GM12864 (cell line): ENCODE measurements around the gene CLIC5.
A peak's percentile ranks its signal among the peaks of the same experiment; 100 is the strongest.
"Not testable (repeated sequence)": the region's sequence is repeated elsewhere in the genome, so short reads cannot be mapped to it uniquely, and the experiment has no call there.

ENCODE experiments used
- DNase-seq: peaks from one replicate; pipeline ENCODE4 v3.0.0-alpha.2; 2011; ENCODE audit warnings: low read depth
- H3K4me3 ChIP-seq: 2 replicates; pipeline ENCODE4 v1.5.1; 2011; ENCODE audit warnings: mild to moderate bottlenecking, low read depth, low read length, control low read depth
- TF ChIP-seq, protein P1 (sequence below): IDR thresholded peaks from 2 replicates; pipeline ENCODE4 v1.5.1; 2011; ENCODE audit warnings: low read depth, mild to moderate bottlenecking, moderate library complexity, low read length, control low read depth, inconsistent platforms; ENCODE audit errors: missing control alignments

The CLIC5 gene

DNA sequence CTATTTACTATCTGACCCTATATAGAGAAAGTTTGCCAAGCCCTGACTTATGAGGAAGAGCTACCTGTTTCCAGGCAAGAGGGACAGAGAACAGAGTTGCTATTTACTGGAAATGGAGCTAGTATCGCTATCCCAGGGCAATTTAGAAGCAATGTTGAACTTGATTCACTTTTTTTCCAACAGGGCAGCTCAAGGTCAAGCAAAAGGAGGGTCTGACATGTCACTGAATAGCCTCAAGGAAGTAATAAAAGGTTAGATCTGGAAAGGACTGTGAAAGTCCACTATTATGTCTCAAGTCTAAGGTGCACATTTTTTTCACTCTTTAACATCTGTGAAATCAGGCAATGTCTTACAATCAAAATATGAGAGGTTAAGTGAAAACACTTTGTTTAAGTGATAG, 84.4 kb downstream of the CLIC5 start:
- TF ChIP-seq, protein P1, sequence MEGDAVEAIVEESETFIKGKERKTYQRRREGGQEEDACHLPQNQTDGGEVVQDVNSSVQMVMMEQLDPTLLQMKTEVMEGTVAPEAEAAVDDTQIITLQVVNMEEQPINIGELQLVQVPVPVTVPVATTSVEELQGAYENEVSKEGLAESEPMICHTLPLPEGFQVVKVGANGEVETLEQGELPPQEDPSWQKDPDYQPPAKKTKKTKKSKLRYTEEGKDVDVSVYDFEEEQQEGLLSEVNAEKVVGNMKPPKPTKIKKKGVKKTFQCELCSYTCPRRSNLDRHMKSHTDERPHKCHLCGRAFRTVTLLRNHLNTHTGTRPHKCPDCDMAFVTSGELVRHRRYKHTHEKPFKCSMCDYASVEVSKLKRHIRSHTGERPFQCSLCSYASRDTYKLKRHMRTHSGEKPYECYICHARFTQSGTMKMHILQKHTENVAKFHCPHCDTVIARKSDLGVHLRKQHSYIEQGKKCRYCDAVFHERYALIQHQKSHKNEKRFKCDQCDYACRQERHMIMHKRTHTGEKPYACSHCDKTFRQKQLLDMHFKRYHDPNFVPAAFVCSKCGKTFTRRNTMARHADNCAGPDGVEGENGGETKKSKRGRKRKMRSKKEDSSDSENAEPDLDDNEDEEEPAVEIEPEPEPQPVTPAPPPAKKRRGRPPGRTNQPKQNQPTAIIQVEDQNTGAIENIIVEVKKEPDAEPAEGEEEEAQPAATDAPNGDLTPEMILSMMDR, result no peak
- no peak overlapping the region for H3K4me3 ChIP-seq
- DNase-seq, result no peak

DNA sequence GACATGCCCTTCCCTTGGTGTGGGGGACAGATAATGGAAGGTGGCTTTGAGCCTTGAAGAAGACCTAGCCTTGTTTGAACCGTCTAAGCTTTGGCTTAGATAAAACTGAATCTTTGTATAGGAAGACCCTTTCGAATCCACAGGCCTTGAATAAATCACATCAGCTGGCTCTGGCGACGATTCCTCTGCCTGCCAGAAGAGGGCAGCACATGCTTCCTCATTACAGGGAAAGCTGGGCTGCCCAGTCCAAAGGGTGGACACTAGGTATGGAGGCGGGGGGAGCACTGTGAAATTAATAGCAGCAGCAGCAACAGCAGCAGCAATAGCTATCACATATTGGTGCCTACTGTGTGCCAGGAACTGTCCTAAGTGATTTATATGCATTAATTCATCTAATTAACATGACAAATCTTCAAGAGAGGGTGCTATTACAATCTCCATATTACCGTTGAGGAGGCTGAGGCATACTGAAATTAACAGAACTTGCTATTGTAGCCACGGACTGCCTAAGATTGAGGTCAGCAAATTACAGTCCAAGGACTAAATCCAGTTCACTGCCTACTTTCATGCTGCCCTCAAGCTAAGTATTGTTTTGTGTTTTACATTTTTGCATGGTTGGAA, 85.1 kb downstream of the CLIC5 start:
- H3K4me3 ChIP-seq, result no peak overlapping the region
- TF ChIP-seq, protein P1, result peak; percentile 97
- no peak for DNase-seq

- no peak for DNase-seq
- no peak overlapping the region for H3K4me3 ChIP-seq
- TF ChIP-seq, protein P1, result no peak
Observed at GRCh38 chr6:45929421-45930361, 86.0 kb downstream of the CLIC5 start.

- TF ChIP-seq, protein P1, result no peak
- H3K4me3 ChIP-seq, result no peak overlapping the region
Observed at GRCh38 chr6:45928721-45929305, 86.8 kb downstream of the CLIC5 start.

DNA sequence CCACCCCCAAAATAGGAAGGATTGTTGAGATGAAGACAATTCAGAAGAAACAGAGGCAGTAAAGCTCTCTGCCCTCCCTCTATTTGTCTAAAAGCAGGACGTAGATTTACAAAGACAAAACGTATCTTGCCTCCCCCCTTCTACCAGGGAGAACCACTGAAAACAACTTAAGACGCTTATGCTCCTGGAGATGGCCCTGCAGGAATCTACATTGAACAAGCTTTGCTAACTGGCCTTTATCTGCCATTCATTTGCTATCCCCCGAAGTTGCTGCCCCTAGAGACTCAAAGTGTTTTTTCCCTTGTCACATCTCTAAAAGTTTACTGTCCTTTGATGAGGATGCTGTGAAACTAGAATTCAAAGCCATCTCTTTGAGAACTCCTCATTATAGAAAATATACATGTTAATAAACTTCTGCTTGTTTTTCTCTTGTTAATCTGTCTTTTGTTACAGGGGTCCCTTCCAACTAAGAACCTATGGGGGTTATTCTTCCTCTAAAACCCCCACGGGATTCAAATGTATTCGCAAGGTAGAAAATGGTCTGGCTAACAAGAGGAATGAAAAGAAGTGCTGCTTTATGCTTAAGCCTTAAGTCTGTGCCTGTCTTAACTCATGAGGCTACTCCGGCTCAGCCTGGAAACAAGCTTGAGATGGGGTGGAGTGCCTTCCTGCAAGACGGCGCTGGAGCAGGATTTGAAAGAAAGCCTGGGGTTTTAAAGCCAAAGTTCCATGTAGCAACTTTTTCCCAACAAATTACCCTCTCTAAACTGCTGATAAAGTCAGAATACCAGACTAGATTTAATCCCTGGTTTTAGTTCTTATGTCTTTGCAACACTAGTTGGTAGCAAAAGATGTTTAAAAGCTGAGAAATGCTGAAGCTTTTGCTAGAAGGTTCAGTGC, 88.0 kb downstream of the CLIC5 start:
- H3K4me3 ChIP-seq, result no peak overlapping the region
- TF ChIP-seq, protein P1, result no peak
- no peak for DNase-seq

More at GRCh38 chr6:45928721-45929305, 86.8 kb downstream of the CLIC5 start:
- no peak for DNase-seq

GRCh38 chr6:45926423-45926822, 89.2 kb downstream of the CLIC5 start:
- not testable (repeated sequence) for DNase-seq, H3K4me3 ChIP-seq
